Activated CD4-positive, alpha-beta T cell treated with anti-CD3 and anti-CD28 coated beads for 1 hour (primary cell): ENCODE measurements around the gene FAM227B.
"Not testable (repeated sequence)": the region's sequence is repeated elsewhere in the genome, so short reads cannot be mapped to it uniquely, and the experiment has no call there.

Experiments used
- DNase-seq: peaks from one replicate; pipeline ENCODE4 v3.0.0-alpha.2; 2020

The FAM227B gene

DNA sequence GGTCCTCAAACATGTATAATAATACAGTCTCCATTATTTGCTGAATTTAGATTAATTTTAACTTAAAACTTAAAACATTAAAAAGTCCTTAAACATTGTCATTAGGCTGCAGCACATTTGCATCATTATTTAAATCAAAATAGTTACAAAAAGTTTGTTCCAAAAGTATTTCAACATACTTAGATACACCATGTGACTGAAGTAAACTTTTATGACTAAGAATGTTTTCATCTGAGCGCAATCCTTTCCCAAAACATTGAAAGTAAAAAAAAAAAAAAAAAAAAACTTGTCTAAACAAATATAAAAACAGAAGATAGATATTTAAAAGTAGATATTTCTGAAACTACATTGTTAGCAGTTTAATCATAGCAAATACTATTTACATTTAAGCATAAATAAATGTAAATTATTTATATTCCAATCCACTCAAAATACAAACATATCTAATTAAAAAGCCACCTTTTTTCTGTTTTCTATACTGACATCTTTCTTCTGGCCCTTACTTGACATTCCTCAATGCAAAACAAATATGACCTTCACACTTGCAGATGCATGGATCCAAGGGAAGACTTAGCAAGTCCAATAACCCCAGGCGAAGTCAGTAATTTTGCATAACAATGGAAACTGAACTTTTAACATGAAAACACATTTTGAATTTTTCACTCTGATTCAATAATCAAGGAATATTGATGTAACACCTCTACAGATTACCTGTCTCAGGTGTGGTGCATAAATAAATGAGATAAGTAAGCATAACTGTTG lies 10.3 kb downstream of the FAM227B start:
- no peak for DNase-seq

DNA sequence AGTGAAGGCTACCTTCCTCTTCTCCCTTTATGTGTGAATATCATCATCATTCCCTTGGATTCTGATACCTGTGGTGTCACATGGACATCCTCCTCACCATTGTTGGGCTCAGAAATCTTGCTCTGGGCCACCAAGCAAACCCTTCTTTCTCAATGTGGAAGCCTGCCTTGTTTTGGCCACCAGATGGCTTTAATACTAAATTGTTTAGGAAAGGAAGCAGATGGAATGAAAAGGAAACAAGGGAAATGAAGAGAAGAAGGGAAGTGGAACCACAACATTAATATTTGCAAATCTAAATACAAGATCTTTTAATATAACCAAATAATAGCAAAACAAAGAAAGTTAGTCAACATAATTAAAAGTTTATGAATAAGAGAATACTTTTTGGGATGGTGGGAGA lies 14.0 kb downstream of the FAM227B start:
- no peak for DNase-seq

DNA sequence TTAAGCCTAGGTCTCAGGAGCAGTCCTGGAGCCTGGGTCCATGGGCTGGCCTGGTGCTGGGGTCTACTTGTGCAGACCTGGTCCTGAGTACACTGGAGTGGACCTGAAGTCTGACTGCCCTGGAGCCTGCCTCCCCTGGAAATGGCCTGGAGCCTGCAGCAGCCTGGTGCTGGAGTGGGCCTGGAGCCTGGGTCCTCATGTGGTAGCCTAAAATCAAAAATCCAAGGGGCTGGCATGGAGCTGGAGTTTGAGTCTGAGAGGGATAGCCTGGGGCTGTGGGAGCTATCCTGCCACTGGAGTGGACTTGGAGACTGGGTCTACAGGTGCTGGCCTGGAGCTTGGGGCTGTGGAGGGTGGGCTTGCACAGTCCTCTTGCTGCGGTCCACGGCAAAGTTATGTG lies 15.0 kb downstream of the FAM227B start:
- DNase-seq, result no peak

DNA sequence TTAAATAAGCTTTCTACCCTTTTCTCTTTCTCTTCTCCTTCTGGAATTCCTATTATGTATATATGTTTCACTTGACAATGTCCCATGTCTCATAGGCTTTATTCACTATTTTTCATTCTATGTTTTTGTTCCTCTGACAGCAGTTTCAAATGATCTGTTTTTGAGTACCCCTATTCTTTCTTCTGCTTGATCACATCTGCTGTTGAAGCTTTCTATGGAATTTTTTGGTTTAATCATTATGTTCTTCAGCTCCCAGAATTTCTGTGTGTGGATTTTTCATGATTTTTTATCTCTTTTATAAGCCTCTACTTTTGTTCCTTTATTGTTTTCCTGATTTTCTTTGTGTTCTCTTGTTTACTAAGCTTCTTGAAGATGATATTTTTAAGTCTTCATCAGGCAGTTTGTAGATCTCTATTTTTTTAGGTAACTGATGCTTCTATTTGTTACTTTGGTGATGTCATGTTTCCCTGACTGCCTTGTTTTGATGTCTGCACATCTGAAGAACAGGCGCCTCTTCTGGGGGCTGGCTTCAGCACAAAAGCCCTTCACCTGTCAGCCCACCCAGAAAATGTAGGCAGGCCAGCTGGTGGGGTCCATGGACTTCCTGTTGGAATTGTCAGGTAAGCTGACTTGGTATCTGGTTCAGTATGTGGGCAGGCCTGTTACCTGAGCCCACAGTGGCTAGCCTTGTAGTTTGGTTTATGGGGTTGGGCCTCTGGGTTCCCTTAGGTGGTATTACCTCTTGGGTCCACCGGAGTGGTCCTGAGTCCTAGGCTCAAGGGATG lies 15.8 kb downstream of the FAM227B start:
- DNase-seq, result no peak

DNA sequence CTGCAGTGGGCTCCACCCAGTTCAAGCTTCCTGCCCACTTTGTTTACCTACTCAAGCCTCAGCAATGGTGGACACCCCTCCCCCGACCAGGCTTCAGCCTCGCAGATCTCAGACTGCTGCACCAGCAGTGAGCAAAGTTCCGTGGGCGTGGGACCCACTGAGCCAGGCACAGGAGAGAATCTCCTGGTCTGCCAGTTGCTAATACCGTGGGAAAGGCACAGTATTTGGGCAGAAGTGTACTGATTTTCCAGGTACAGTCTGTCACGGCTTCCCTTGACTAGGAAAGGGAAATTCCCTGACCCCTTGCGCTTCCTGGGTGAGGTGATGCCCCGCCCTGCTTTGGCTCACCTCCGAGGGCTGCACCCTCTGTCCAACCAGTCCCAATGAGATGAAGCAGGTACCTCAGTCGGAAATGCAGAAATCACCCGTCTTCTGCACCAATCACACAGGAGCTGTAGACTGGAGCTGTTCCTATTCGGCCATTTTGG lies 27.7 kb downstream of the FAM227B start:
- DNase-seq, result not testable (repeated sequence)

DNA sequence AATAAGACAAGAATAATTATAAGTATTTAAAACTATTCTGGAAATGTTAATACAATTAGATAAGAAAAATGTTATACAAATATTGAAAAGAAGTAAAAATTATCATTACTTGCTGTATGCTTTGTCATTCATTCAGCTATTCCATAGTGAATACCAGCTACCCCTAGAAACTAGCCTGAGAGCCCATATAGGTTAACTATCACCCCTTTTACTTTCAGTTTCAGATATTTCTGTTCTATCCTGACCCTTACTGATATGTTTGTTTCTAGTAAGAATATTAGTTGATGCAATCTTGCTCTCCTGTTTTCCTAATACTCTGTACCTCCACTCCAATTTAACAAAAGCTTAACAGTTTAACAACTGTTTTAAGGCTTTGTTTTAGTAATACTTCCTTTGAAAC lies 31.6 kb downstream of the FAM227B start:
- DNase-seq, result no peak

DNA sequence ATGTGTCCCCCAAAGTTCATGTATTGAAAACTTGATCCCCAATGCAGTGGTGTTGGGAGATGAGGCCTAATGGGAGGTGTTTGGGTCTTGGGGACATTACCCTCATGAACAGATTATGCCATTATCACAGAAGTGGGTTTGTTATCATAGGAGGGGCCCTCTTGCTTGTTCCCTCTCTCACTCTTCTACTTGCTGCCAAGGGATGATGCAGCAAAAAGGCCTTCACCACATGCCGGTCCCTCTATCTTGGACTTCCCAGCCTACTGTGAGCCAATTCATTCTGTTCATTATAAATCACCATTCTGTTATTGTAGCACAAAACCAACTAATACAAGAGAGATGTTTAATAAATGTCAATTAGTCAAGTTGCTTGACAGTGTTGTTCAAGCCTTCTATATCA lies 47.2 kb downstream of the FAM227B start:
- DNase-seq, result no peak

DNA sequence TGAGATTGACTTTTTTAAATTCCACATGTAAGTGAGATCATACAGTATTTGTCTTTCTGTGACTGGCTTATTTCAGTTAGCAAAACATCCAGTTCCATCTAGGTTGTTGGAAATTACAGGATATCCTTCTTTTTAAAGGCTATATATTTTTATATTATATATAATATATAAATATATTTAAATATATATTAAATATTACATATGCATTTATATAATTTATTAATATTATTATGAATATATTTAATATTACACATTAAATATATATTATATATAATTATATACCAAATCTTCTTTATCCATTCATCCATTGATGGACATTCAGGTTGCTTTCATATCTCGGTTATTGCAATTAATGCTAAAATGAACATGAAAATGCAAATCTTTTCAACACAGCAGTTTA lies 49.9 kb downstream of the FAM227B start:
- DNase-seq, result no peak

DNA sequence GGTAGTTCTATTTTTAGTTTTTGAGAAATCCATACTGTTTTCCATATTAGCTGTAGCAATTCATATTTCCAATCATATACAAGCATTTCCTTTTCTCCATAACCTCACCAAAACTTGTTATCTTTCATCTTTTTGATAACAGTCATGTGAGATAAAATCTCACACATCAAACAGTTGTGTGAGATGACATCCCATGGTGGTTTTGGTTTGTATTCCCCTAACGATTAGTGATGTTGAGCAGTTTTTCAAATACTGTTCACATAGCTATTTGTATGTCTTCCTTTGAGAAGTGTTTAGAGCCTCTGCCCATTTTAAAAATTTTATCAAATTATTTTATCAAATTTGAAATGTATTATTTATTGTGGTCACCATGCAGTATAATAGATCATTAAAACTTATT lies 50.4 kb downstream of the FAM227B start:
- no peak for DNase-seq

DNA sequence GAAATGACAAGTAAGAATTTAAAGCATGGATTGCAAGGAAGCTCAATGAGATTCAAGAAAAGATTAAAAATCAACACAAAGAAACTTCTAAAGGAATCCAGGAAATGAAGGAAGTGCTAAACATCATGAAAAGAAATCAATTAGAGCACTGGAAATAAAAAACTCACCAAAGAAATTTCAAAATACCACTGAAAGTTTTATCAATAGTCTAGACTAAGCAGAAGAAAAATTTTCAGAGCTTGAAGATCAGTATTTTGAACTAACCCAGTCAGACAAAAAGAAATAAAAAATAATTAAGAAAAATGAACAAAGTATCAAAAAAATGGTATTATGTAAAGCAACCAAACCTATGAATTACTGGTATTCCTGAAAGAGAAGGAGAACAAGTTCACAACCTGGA lies 60.6 kb downstream of the FAM227B start:
- no peak for DNase-seq

DNA sequence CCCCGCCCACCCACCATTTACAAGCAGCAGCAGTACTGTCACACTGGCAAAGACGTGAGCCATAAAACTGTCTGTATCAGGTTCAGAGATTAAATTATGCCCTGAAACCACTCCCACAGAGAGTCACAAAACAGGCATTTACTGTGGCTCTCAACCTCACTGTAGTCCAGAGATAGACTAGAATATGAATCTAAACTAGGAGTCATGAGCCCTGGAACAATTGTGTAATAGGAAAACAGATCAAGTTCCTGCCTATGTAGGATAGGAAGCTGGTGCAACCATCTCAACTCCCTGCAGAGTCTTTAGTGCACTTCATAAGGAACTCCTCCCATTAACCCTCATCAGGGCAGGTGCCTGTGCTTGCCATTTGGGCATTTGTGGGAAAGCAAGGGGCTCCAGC lies 61.7 kb downstream of the FAM227B start:
- no peak for DNase-seq

DNA sequence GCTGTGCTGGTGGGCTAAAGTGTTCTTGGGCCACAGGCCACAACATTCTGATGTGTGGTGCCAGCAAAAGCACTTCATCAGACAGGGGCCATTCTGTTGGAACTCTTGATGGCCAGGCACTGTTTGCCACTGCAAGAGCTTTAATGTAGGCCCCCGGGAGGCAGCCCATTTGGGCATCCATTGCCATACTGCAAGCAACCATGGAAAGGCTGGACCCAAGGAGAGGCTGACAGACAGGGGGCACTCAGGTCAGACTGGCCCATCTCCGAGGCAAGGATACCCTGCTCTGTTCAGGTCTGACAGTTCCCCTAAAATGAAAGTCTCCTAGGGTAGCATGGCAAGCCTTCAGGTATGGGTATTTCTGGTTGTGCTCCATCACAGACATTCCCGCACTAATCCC lies 64.2 kb downstream of the FAM227B start:
- no peak for DNase-seq

DNA sequence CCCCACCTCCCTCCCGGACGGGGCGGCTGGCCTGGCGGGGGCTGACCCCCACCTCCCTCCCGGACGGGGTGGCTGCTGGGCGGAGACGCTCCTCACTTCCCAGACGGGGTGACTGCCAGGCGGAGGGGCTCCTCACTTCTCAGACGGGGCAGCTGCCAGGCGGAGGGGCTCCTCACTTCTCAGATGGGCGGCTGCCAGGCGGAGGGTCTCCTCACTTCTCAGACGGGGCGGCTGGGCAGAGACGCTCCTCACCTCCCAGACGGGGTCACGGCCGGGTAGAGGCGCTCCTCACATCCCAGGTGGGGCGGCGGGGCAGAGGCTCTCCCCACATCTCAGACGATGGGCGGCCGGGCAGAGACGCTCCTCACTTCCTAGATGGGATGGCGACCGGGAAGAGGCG lies 70.3 kb downstream of the FAM227B start:
- DNase-seq, result not testable (repeated sequence)

DNA sequence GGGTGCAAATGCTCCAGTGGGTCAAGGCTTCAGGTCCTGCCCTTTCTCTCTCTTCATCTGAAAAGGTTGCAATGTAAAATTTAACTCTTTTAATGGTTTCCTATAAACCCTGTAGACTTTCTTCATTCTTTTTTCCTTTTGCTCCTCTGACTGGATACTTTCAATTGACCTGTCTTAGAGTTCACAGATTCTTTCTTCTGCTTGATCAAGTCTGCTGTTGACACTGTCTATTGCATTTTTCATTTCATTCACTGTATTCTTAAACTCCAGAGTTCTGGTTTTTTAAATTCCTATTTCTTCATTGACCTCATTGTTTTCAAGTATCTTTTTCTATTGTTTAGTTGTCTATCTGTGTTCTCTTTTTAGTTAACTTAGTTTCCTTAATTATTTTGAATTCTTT lies 82.1 kb downstream of the FAM227B start:
- no peak for DNase-seq

DNA sequence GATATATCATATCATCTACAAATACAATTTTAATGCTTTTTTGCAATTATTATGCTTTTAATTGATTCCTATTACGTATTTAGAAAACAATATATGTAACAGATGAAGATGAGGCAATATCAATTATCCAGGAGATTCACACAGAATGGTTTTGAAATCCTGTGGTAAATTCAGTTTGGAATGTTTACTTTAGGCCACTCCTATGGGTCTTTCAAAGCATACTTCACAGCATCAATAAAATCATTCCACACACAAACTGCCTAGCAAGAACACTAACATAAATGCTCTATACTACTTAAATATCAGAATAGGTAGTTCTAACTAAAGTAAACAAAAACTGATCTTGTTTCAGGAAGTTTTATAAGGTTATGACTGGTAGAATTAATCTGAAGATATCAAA lies 90.5 kb downstream of the FAM227B start:
- DNase-seq, result no peak

DNA sequence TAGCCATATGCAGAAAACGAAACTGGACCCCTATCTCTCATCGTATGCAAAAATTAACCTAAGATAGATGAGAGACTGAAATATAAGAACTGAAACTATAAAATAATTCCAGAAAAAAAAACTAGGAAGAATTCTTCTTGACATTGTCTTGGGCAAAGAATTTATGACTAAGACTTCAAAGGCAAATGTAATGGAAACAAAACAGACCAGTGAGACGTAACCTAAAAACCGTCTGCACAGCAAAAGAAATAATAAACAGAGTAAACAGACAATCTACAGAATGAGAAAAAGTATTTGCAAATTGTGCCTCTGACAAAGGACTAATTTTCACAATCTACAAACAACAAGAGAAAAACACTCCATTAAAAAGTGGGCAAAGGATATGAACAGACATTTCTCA lies 92.3 kb downstream of the FAM227B start:
- no peak for DNase-seq

DNA sequence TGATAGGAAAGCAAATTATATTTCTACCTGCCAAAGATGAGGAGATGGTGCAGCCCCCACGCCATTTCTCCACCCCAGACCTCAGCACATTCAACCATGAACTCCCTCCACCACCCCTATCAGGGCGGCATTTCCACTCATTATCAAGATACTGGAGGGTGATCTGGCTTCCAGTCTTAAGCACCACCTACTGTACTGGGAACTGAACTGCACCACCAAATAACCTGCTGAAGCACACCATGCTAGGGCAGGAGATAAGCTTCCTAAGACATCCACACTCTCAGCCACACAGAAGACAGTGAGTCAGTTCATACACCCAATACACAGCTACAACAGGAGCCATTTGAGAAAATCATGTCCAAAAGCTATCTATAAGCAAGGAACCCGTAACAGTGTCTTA lies 98.8 kb downstream of the FAM227B start:
- DNase-seq, result no peak

DNA sequence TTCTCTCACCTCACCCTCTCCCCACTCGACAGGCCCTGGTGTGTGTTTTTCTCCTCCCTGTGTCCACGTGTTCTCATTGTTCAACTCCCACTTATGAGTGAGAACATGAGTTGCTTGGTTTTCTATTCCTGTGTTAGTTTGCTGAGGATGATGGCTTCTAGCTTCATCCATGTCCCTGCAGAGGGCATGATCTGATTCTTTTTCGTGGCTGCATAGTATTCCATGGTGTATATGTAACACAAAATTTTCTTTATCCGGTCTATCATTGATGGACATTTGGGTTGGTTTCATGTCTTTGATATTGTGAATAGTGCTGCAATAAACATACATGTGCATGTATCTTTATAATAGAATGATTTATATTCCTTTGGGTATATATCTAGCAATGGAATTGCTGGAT lies 107.9 kb downstream of the FAM227B start:
- DNase-seq, result not testable (repeated sequence)

DNA sequence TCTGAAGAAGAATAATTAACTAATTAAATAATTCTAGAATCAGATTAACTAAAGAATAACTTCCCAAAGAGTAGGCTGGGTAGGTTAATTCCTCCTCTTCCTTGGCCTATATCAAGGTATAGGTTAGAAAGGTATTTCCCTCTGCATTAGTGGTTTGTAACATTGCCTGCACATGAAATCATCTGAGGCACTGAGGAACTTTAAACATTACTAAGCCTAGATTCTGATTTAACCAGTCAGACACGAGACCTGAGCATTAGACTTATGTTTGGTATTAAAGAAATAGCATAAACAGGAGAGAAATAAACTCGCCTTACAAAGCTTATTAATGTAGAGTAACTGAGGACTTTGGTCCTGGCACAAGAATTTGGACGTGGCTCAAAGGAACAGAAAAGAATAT lies 113.4 kb downstream of the FAM227B start:
- DNase-seq, result no peak

DNA sequence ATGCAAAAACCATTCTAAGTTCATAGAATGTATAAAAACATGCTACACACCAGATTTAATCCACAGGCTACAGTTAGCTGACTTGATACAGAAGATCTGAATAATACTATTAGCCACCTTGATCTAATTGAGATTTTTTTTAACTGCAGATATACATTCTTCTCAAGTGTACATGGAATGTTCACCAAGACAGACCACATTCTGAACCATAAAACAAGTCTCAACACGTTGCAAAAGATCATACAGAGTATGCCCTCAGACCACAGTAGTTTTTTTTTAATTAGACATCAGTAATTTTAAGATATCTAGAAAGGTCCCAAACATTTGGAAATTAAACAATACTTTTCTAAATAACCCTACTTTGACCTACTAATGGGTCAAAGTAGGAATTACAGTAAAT lies 114.3 kb downstream of the FAM227B start:
- no peak for DNase-seq

DNA sequence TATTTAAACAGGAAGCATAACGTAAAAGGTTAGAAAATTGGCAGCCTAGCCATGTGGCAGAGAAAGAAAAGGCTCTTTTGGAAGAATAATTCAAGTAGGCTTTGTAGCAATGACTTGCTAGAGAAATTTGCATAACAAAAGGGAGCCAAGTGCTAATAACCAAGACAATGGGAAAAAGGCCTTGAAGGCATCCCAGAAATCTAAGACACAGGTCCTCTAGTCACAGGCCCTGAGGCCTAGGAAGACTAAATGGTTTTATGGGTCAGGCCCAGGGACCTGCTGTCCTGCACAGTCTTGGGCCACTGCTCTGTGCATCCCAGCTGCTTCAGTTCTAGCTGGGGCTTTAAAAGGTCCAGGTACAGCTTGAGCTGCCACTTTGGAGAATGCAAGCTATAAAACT lies 119.0 kb downstream of the FAM227B start:
- no peak for DNase-seq

DNA sequence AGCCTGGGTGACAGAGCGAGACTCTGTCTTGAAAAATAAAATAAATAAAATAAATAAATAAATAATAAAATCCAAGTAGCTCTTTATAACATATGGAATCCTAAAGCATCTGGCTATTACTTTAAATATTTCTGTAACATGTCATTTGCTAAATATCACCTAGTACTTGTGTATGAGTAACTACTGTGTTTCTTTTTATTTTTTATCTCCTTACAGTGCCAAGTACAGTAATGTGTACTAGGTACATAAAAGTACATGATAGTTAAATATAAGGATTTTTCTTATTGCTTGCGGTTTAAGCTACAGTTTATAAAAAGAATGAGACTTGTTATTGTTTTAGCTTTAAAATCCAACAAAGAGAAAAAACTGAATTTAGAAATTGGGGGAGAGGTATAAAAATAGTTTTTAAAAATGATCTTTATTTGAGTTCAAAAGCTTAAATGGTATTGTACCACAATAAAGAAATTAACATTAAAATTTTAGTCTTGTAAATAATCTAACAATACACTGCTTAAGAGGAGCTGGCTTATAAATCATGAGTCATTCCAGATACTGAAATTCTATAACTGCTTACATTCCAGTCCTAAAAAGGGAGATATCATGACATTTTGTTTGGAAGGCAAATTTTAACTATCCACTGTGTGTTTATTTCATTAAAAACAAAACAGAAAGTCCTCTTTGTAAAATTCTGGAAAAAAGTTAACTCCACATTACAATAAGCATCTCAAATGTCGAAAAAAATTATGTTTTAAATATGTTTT lies 124.4 kb downstream of the FAM227B start:
- no peak for DNase-seq

DNA sequence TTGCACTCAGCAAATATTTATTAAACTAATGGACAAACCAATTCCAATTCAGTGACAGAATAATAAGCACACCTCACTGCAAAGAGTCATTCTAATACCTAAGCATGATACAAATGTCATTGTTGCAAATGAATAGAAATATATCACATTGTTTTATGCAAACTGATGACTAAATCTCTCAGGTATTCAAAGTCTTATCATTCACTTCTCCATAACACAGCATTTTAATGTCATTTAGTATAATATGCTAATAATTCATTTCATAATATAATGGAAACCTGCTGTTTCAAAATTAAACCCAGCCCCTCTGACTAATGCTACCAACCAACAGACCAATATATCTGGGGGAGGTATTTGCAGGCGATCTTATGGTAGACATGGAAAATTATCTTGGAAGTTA lies 125.8 kb downstream of the FAM227B start:
- no peak for DNase-seq

DNA sequence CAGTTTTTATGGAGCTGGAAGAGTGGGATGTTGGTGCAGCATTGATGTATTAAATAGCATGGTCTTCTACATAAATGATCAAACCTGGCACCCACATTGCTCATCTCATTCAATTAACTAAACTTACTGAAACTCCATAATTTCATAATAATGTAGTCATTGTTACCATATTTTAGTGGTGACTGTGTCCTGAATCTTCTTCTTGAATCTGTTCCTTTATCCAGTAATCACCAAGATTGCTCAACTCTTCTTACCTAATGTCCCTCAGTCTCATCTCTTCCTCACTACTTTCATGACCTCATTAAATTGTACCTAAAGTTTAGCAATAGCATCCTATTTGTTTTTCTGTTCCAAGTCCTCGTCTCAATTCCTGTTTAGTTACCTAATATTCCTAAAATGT lies 127.8 kb downstream of the FAM227B start:
- DNase-seq, result no peak
